H9 (cell line): ENCODE measurements around the gene B3GNT3. TPM values are rescaled to one million over a fixed set of nuclear protein-coding genes. Genes with fewer than 3 reads are reported as not detected.

Source experiments
- DNase-seq: peaks from one replicate; pipeline ENCODE4 v3.0.0-alpha.2; 2017
- H2AFZ ChIP-seq: one replicate; pipeline ENCODE4 v1.6.1; 2013; ENCODE audit warnings: mild to moderate bottlenecking, low read length, control low read depth, moderate library complexity
- H2AK5ac ChIP-seq: 2 replicates; pipeline ENCODE4 v1.6.1; 2013; ENCODE audit warnings: low read length, control low read depth, mixed read lengths; ENCODE audit not compliant: insufficient read length
- H2BK120ac ChIP-seq: one replicate; pipeline ENCODE4 v1.6.1; 2013; ENCODE audit warnings: low read depth, mild to moderate bottlenecking, low read length, control low read depth, inconsistent platforms; ENCODE audit not compliant: poor library complexity, severe bottlenecking
- H2BK12ac ChIP-seq: 2 replicates; pipeline ENCODE4 v1.6.1; 2013; ENCODE audit warnings: low read length, control low read depth, mixed read lengths, low read depth; ENCODE audit not compliant: insufficient read length
- H2BK15ac ChIP-seq: 2 replicates; pipeline ENCODE4 v1.6.1; 2013; ENCODE audit warnings: low read depth, low read length, control low read depth
- H2BK20ac ChIP-seq: one replicate; pipeline ENCODE4 v1.6.1; 2013; ENCODE audit warnings: low read depth, mild to moderate bottlenecking, low read length, control low read depth, inconsistent platforms; ENCODE audit not compliant: poor library complexity, severe bottlenecking
- H2BK5ac ChIP-seq: 2 replicates; pipeline ENCODE4 v1.6.1; 2013; ENCODE audit warnings: low read length, control low read depth, mixed read lengths; ENCODE audit not compliant: insufficient read length
- H3K14ac ChIP-seq: 2 replicates; pipeline ENCODE4 v1.6.1; 2013; ENCODE audit warnings: low read length, control low read depth; ENCODE audit not compliant: insufficient read depth
- H3K18ac ChIP-seq: 2 replicates; pipeline ENCODE4 v1.6.1; 2013; ENCODE audit warnings: low read depth, mild to moderate bottlenecking, mixed read lengths, low read length, control low read depth; ENCODE audit not compliant: insufficient read length
- H3K23ac ChIP-seq: 2 replicates; pipeline ENCODE4 v1.6.1; 2013; ENCODE audit warnings: low read length, control low read depth, mixed read lengths, low read depth; ENCODE audit not compliant: insufficient read length
- H3K23me2 ChIP-seq: 2 replicates; pipeline ENCODE4 v1.6.1; 2013; ENCODE audit warnings: low read depth, mild to moderate bottlenecking, mixed read lengths, low read length, control low read depth; ENCODE audit not compliant: insufficient read length, poor library complexity, severe bottlenecking
- H3K27ac ChIP-seq: 2 replicates; pipeline ENCODE4 v1.5.1; 2013; ENCODE audit warnings: low read length, control low read depth, mixed read lengths, low read depth; ENCODE audit not compliant: insufficient read length
- H3K27me3 ChIP-seq: 2 replicates; pipeline ENCODE4 v1.6.1; 2013; ENCODE audit warnings: low read length, control low read depth, inconsistent platforms; ENCODE audit not compliant: insufficient read depth
- H3K4ac ChIP-seq: 2 replicates; pipeline ENCODE4 v1.6.1; 2013; ENCODE audit warnings: low read depth, mild to moderate bottlenecking, control low read depth, inconsistent platforms, low read length, moderate library complexity
- H3K4me1 ChIP-seq: 2 replicates; pipeline ENCODE4 v1.6.1; 2013; ENCODE audit warnings: low read length, control low read depth, inconsistent platforms; ENCODE audit not compliant: insufficient read depth
- H3K4me2 ChIP-seq: 2 replicates; pipeline ENCODE4 v1.6.1; 2013; ENCODE audit warnings: low read length, control low read depth, mixed read lengths; ENCODE audit not compliant: insufficient read length, insufficient read depth
- H3K56ac ChIP-seq: 2 replicates; pipeline ENCODE4 v1.6.1; 2013; ENCODE audit warnings: low read depth, mild to moderate bottlenecking, mixed read lengths, low read length, control low read depth; ENCODE audit not compliant: insufficient read length
- H3K79me1 ChIP-seq: 2 replicates; pipeline ENCODE4 v1.6.1; 2013; ENCODE audit warnings: low read depth, mild to moderate bottlenecking, moderate library complexity, low read length, control low read depth, inconsistent platforms; ENCODE audit not compliant: insufficient read depth, poor library complexity, severe bottlenecking
- H3K79me2 ChIP-seq: 2 replicates; pipeline ENCODE4 v1.6.1; 2013; ENCODE audit warnings: low read length, control low read depth, inconsistent platforms; ENCODE audit not compliant: insufficient read depth
- H3K9ac ChIP-seq: 2 replicates; pipeline ENCODE4 v1.6.1; 2013; ENCODE audit warnings: low read length, control low read depth, mixed read lengths; ENCODE audit not compliant: insufficient read length; ENCODE audit errors: extremely low read depth
- H3K9me3 ChIP-seq: one replicate; pipeline ENCODE4 v1.6.1; 2013; ENCODE audit warnings: low read depth, low read length, inconsistent platforms; ENCODE audit not compliant: control insufficient read depth
- H3T11ph ChIP-seq: one replicate; pipeline ENCODE4 v1.6.1; 2013; ENCODE audit warnings: mild to moderate bottlenecking, low read length, control low read depth, inconsistent platforms
- H4K20me1 ChIP-seq: one replicate; pipeline ENCODE4 v1.6.1; 2013; ENCODE audit not compliant: control insufficient read depth, insufficient read length, insufficient read depth
- H4K5ac ChIP-seq: 2 replicates; pipeline ENCODE4 v1.6.1; 2013; ENCODE audit warnings: low read depth, mild to moderate bottlenecking, mixed read lengths, low read length, control low read depth; ENCODE audit not compliant: insufficient read length
- H4K8ac ChIP-seq: replicated peaks from 2 replicates; pipeline ENCODE4 v1.6.1; 2013; ENCODE audit warnings: low read length, control low read depth, mixed read lengths, low read depth; ENCODE audit not compliant: insufficient read length
- H4K91ac ChIP-seq: 2 replicates; pipeline ENCODE4 v1.6.1; 2013; ENCODE audit warnings: low read depth, mild to moderate bottlenecking, moderate library complexity, mixed read lengths, low read length, control low read depth; ENCODE audit not compliant: insufficient read length
- H3K27ac Mint-ChIP-seq, 3 experiments: 2 replicates in 2 of 3; 3 replicates in 1 of 3; pipeline ENCODE4 v1.8.0; 2020 to 2021; ENCODE audit warnings: mixed read lengths in 3 of 3, mild to moderate bottlenecking in 1 of 3, moderate library complexity in 1 of 3
- H3K27me3 Mint-ChIP-seq: 2 replicates; pipeline ENCODE4 v1.8.0; 2021; ENCODE audit warnings: low read depth, mild to moderate bottlenecking, moderate library complexity, mixed read lengths
- H3K36me3 Mint-ChIP-seq, 3 experiments: 2 replicates in 2 of 3; 3 replicates in 1 of 3; pipeline ENCODE4 v1.8.0; 2020 to 2021; ENCODE audit warnings: low read depth in 3 of 3, mixed read lengths in 3 of 3; ENCODE audit not compliant: insufficient read depth in 1 of 3
- H3K4me1 Mint-ChIP-seq, 2 experiments: 2 replicates each; pipeline ENCODE4 v1.8.0; 2020; ENCODE audit warnings: mixed read lengths in 2 of 2
- H3K4me3 Mint-ChIP-seq, 2 experiments: 2 replicates in 1 of 2; 3 replicates in 1 of 2; pipeline ENCODE4 v1.8.0; 2020 to 2021; ENCODE audit warnings: mild to moderate bottlenecking in 2 of 2, mixed read lengths in 2 of 2, moderate library complexity in 1 of 2
- H3K9me3 Mint-ChIP-seq, 2 experiments: 2 replicates in 1 of 2; 3 replicates in 1 of 2; pipeline ENCODE4 v1.8.0; 2020; ENCODE audit warnings: mild to moderate bottlenecking in 2 of 2, mixed read lengths in 2 of 2, moderate library complexity in 1 of 2
- whole genome bisulfite sequencing: extraction: QIAGEN DNeasy Blood & Tissue Kit; methylation state at CpG from one replicate; pipeline ENCODE4 v1.1.7; 2013; ENCODE audit warnings: missing lambda C conversion rate, low lambda C conversion rate, mixed read lengths; ENCODE audit not compliant: insufficient read length; ENCODE audit errors: extremely low coverage; 5-methylcytosine and 5-hydroxymethylcytosine counted together
- total RNA-seq: library from RNA; stranded (reverse); gene quantifications from 2 replicates; pipeline ENCODE4 v1.2.1, GENCODE V29; 2021
- TF ChIP-seq, protein P1 (sequence below): fragments of 200-600 bp; sonication (generic); conservative IDR thresholded peaks from 3 replicates; pipeline ENCODE4 v1.8.0; 2021; ENCODE audit warnings: antibody characterized with exemption, mild to moderate bottlenecking

Gene B3GNT3
- total RNA-seq, 1 experiment from 2014 or later: 0.96 TPM

DNA sequence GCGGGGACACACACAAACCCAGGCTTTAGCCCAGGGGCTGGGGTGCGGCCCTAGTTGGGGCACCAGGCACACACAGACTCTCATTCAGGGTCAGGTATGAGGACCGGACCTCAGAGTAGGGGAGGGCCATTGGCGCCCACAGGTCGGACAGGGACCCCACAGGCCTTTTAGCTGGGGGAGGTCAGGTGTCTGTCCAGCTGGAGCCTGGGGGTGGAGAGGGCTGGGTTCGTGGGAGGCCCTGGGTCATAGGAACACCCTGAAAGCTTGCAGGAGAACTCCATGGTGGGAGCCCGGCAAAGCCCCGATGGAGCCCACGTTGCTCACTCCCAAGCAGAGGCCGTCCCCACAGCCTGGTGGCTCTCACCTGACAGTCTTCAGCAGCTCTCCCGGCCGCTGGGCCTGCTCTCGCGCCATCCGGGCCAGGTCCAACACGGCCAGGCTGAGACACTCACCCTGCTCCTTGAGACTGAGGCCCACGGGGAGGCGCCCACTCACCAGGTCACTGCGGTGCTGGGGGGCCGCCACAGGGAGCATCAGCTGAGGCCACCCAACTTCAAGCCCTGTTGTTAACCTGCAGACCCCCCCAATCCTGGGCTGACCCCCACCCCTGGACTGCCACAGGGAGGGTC, 47.8 kb downstream of the B3GNT3 start:
- Histone ChIP-seq H3K4me1 (no peaks in the 10 kb centered on the region), H3K79me2 (no peaks in the 10 kb centered on the region), H2AK5ac (no peak overlapping the region), H3K23me2 (peaks cover 11% of the 10 kb centered on the region), H4K91ac (no peak overlapping the region), H3K4ac (no peak overlapping the region), H3K27me3 (no peaks in the 10 kb centered on the region), H4K5ac (no peak overlapping the region), H3K79me1 (no peaks in the 10 kb centered on the region), H3K4me2 (peak overlapping the region; percentile 55), H4K20me1 (no peaks in the 10 kb centered on the region), H2BK5ac (no peak overlapping the region), H3T11ph (no peak overlapping the region), H3K14ac (peak overlapping the region; percentile 84), H3K18ac (no peak overlapping the region), H2BK120ac (no peak overlapping the region), H2BK20ac (no peak overlapping the region), H3K56ac (no peak overlapping the region), H2BK12ac (no peak overlapping the region), H3K9me3 (no peaks in the 10 kb centered on the region), H3K27ac (no peak overlapping the region), H3K9ac (peak overlapping the region; percentile 39), H2AFZ (no peak overlapping the region), H4K8ac (no peak overlapping the region), H2BK15ac (no peak overlapping the region), H3K23ac (no peak overlapping the region)
- Mint-ChIP-seq H3K27ac (no peak overlapping the region), H3K9me3 (no peaks in the 10 kb centered on the region; a peak in 1 of 5 replicates), H3K4me3 (peak overlapping the region; percentile 69 to 78), H3K4me1 (peaks cover 6 to 13% of the 10 kb centered on the region in 2 experiments), H3K36me3 (no peaks in the 10 kb centered on the region; a peak in 1 of 7 replicates), H3K27me3 (peaks cover 52% of the 10 kb centered on the region)
- WGBS: no CpG with 5 or more reads among the region's 20 CpGs
- TF ChIP-seq, protein P1, sequence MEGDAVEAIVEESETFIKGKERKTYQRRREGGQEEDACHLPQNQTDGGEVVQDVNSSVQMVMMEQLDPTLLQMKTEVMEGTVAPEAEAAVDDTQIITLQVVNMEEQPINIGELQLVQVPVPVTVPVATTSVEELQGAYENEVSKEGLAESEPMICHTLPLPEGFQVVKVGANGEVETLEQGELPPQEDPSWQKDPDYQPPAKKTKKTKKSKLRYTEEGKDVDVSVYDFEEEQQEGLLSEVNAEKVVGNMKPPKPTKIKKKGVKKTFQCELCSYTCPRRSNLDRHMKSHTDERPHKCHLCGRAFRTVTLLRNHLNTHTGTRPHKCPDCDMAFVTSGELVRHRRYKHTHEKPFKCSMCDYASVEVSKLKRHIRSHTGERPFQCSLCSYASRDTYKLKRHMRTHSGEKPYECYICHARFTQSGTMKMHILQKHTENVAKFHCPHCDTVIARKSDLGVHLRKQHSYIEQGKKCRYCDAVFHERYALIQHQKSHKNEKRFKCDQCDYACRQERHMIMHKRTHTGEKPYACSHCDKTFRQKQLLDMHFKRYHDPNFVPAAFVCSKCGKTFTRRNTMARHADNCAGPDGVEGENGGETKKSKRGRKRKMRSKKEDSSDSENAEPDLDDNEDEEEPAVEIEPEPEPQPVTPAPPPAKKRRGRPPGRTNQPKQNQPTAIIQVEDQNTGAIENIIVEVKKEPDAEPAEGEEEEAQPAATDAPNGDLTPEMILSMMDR: no peak
- no peak for DNase-seq
